ES-I3 (cell line): ENCODE results near the gene SAYSD1.

ENCODE experiments used
- H3K36me3 ChIP-seq: 2 replicates; pipeline ENCODE4 v1.6.1; 2013; ENCODE audit warnings: mild to moderate bottlenecking, low read length, control low read depth, moderate library complexity; ENCODE audit not compliant: insufficient read depth
- H3K4me1 ChIP-seq: 2 replicates; pipeline ENCODE4 v1.6.1; 2013; ENCODE audit warnings: mild to moderate bottlenecking, control low read depth, low read length; ENCODE audit not compliant: insufficient read depth
- H3K9ac ChIP-seq: 2 replicates; pipeline ENCODE4 v1.6.1; 2013; ENCODE audit warnings: low read depth, mild to moderate bottlenecking, low read length, moderate library complexity
- H3K9me3 ChIP-seq: 2 replicates; pipeline ENCODE4 v1.6.1; 2013; ENCODE audit warnings: mild to moderate bottlenecking, low read length, moderate library complexity; ENCODE audit not compliant: control insufficient read depth, insufficient read depth

SAYSD1 gene

GRCh38 chr6:39093149-39093708 is 21.8 kb downstream of the SAYSD1 start:
- Histone ChIP-seq H3K4me1 (no peaks in the 10 kb centered on the region), H3K9ac (no peak overlapping the region), H3K9me3 (no peaks in the 10 kb centered on the region), H3K36me3 (no peaks in the 10 kb centered on the region)

DNA sequence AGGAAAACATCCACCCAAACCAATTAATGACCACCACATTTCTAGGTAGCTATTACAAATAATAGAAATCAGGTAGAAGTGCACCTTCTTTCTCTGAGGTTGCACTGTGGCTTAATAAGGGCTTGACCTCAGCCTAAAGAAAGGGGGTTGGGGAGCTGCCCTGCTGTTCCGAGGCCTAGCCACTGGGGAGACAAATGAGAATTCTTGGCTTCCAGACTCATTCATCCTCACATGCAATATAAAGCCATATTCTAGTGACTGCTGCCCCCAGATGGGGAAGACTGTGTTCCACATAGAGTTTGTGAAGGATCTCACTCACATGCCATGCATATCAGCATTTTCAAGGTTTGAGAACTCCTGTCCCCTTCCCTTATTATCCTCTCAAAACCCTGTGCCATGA is 22.9 kb downstream of the SAYSD1 start:
- H3K36me3 ChIP-seq, result no peaks in the 10 kb centered on the region
- H3K4me1 ChIP-seq, result no peaks in the 10 kb centered on the region
- H3K9me3 ChIP-seq, result no peaks in the 10 kb centered on the region
- H3K9ac ChIP-seq, result no peak overlapping the region

GRCh38 chr6:39091220-39091619 is 23.8 kb downstream of the SAYSD1 start:
- Histone ChIP-seq H3K4me1 (no peaks in the 10 kb centered on the region), H3K9ac (no peak overlapping the region), H3K9me3 (no peaks in the 10 kb centered on the region), H3K36me3 (no peaks in the 10 kb centered on the region)

DNA sequence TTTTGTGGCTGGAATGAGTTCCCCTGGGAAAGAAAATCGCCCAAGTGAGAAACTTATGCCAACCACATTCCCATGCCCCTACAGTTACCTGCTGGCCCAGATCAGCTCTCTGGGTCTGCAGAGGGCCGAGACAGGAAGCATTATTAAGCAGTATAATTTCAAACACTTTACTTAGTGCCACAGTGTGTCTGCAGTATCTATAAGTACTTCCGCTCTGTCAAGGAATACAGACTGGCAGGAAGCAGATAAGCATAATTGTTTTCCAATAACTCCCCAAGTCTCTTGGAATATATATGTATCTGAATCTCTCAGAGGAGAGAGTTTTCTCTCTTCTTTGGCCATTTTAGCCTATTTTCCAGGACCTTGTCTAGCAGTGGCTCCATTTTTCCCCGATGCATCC is 24.9 kb downstream of the SAYSD1 start:
- Histone ChIP-seq H3K9ac (no peak overlapping the region), H3K4me1 (no peaks in the 10 kb centered on the region), H3K9me3 (no peaks in the 10 kb centered on the region), H3K36me3 (no peaks in the 10 kb centered on the region)

GRCh38 chr6:39088331-39088730 is 26.7 kb downstream of the SAYSD1 start:
- no peaks in the 10 kb centered on the region for H3K4me1 ChIP-seq
- no peaks in the 10 kb centered on the region for H3K36me3 ChIP-seq
- H3K9ac ChIP-seq, result no peak overlapping the region
- H3K9me3 ChIP-seq, result no peaks in the 10 kb centered on the region

GRCh38 chr6:39087197-39087596 is 27.8 kb downstream of the SAYSD1 start:
- no peaks in the 10 kb centered on the region for H3K36me3 ChIP-seq
- H3K9ac ChIP-seq, result no peak overlapping the region

DNA sequence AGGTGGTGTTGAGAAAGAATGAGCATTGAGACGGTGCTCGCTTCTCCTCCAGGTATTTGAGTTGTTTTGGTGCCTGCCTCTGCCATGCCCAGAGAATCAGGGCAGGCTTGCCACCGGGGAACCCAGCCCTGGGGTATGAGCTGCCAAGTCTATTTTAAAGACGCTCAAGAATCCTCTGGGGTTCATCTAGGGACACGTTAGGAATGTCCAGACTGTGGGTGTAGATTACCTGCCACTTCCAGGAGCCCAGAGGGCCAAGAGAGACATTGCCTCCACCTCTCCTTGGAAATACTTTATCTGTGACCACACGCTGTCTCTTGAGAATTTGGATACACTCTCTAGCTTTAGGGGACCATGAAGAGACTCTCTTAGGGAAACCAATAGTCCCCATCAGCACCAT is 28.3 kb downstream of the SAYSD1 start:
- Histone ChIP-seq H3K9ac (no peak overlapping the region), H3K36me3 (no peaks in the 10 kb centered on the region), H3K9me3 (no peaks in the 10 kb centered on the region), H3K4me1 (0 out of 2 replicates have a peak, but pooled peaks cover 3% of the 10 kb centered on the region)

More at GRCh38 chr6:39087197-39087596, 27.8 kb downstream of the SAYSD1 start:
- H3K4me1 ChIP-seq, result 0 out of 2 replicates have a peak, but pooled peaks cover 3% of the 10 kb centered on the region
- no peaks in the 10 kb centered on the region for H3K9me3 ChIP-seq

- Histone ChIP-seq H3K36me3 (no peaks in the 10 kb centered on the region), H3K4me1 (0 out of 2 replicates have a peak, but pooled peaks cover 3% of the 10 kb centered on the region), H3K9me3 (no peaks in the 10 kb centered on the region), H3K9ac (no peak overlapping the region)
These were observed 28.7 kb downstream of the SAYSD1 start for GRCh38 chr6:39086294-39086693.

GRCh38 chr6:39085129-39085797 is 29.7 kb downstream of the SAYSD1 start:
- H3K4me1 ChIP-seq, result 0 out of 2 replicates have a peak, but pooled peaks cover 3% of the 10 kb centered on the region
- H3K9ac ChIP-seq, result no peak overlapping the region
- no peaks in the 10 kb centered on the region for H3K9me3 ChIP-seq

DNA sequence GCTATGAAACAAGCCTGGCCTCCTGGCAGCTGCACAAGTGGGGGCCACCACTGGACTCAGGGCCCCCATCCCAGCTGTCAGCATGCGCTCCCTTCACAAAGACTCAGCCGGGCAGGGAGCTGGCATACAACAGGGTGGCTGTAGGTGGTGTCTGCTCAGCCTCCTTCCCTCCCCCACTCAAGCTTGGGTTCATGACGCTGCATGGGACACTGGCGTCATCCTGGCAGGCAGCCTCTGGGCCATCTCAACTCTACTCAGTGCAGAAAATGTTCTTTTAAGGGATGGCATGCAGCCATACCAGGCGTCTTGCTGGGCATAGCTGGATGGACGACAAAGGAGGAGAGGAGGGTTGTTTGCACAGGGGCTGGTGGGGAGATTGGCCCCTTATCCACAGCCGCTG is 30.5 kb downstream of the SAYSD1 start:
- Histone ChIP-seq H3K9ac (no peak overlapping the region), H3K36me3 (no peaks in the 10 kb centered on the region), H3K4me1 (0 out of 2 replicates have a peak, but pooled peaks cover 3% of the 10 kb centered on the region), H3K9me3 (no peaks in the 10 kb centered on the region)

More at GRCh38 chr6:39085129-39085797, 29.7 kb downstream of the SAYSD1 start:
- no peaks in the 10 kb centered on the region for H3K36me3 ChIP-seq

DNA sequence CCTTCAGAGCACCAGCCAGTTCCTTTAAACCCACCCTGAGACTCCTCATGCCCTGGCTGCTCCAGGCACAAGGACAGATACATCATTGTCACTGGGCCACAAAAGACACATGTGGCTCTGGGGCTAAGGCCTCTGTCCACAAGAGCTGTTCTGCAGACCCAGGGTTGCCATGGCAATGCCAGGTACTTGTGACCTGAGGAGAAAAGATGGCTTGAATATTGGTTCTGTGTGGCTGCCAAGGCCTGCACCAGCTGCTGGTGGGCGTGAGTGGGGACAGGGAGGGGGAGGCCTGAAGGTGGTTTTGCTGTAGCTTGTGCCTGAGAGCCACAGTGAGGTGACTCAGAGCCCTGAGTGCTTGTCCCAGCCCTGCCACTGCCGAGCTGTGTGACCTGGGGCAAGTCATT is 31.8 kb downstream of the SAYSD1 start:
- Histone ChIP-seq H3K9ac (no peak overlapping the region), H3K36me3 (no peaks in the 10 kb centered on the region)

GRCh38 chr6:39082310-39082709 is 32.7 kb downstream of the SAYSD1 start:
- Histone ChIP-seq H3K9ac (no peak overlapping the region), H3K36me3 (no peaks in the 10 kb centered on the region), H3K4me1 (0 out of 2 replicates have a peak, but pooled peaks cover 3% of the 10 kb centered on the region), H3K9me3 (no peaks in the 10 kb centered on the region)

More for the DNA sequence above, 31.8 kb downstream of the SAYSD1 start:
- Histone ChIP-seq H3K4me1 (0 out of 2 replicates have a peak, but pooled peaks cover 3% of the 10 kb centered on the region), H3K9me3 (no peaks in the 10 kb centered on the region)

DNA sequence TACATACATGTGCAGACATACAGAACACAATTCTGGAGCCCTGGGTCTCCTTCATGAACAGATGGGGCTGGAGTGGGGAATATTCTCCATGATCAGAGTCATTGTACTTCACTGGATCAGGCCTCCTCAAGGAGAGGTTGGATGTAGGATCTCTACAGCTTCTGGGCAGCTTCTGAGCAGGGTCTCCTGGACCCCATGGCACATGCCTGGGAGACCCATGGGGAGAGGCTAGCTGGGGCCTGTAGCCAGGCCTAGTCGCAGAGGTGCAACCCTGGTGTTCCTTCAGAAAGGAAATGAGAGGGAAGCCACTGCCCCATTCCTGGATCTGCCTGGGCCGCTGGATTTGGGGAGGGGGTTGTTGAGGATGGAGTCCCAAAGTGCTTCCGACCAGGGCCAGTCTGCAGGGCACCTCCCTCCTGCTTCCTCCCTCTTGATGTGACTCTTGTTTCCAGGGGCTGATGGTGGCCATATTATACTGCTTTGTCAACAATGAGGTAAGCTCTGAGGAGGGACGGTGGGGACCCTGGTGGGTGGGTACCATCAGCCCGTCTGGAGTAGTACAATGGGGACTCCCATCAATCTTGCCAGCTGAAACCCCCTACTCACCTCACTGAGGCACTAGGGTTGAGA is 34.6 kb downstream of the SAYSD1 start:
- Histone ChIP-seq H3K9me3 (no peaks in the 10 kb centered on the region), H3K36me3 (no peaks in the 10 kb centered on the region), H3K9ac (no peak overlapping the region), H3K4me1 (0 out of 2 replicates have a peak, but pooled peaks cover 3% of the 10 kb centered on the region)

GRCh38 chr6:39079197-39080125 is 35.5 kb downstream of the SAYSD1 start:
- no peak overlapping the region for H3K9ac ChIP-seq

More at GRCh38 chr6:39079197-39080125, 35.5 kb downstream of the SAYSD1 start:
- 0 out of 2 replicates have a peak, but pooled peaks cover 3% of the 10 kb centered on the region for H3K4me1 ChIP-seq
- no peaks in the 10 kb centered on the region for H3K9me3 ChIP-seq
- H3K36me3 ChIP-seq, result no peaks in the 10 kb centered on the region
